HL-60 (cell line): Measurements from ENCODE around the gene KIAA1755.

ENCODE experiments used
- DNase-seq, 2 experiments: peaks; one replicate each; pipeline ENCODE4 v3.0.0-alpha.2; 2010 to 2020; ENCODE audit warnings: low read depth in 1 of 2, low spot score in 1 of 2
- H3K27ac ChIP-seq: fragments of 250-450 bp; sonication (Bioruptor Pico); replicated peaks from 2 replicates; pipeline ENCODE4 v1.5.1; 2020; ENCODE audit warnings: mild to moderate bottlenecking, moderate library complexity
- H3K27me3 ChIP-seq: fragments of 250-450 bp; sonication (Bioruptor Pico); 2 replicates; pipeline ENCODE4 v1.5.1; 2021; ENCODE audit warnings: mild to moderate bottlenecking, moderate library complexity; ENCODE audit not compliant: insufficient read depth, poor library complexity, severe bottlenecking
- H3K4me3 ChIP-seq: replicated peaks from 2 replicates; pipeline ENCODE4 v1.5.1; 2011; ENCODE audit warnings: mild to moderate bottlenecking, control low read depth, low read length; ENCODE audit not compliant: insufficient read depth
- GABPA ChIP-seq: IDR thresholded peaks from 2 replicates; pipeline ENCODE4 v1.6.1; 2012; ENCODE audit warnings: low read depth
- POLR2AphosphoS5 ChIP-seq: IDR thresholded peaks from 2 replicates; pipeline ENCODE4 v1.6.1; 2012; ENCODE audit warnings: low read depth
- REST ChIP-seq: IDR thresholded peaks from 2 replicates; pipeline ENCODE4 v1.6.1; 2012; ENCODE audit warnings: low read depth; ENCODE audit not compliant: insufficient replicate concordance
- SPI1 ChIP-seq: IDR thresholded peaks from 2 replicates; pipeline ENCODE4 v1.6.1; 2012; ENCODE audit warnings: low read depth, mild to moderate bottlenecking, borderline replicate concordance
- TF ChIP-seq, protein P1 (sequence below): IDR thresholded peaks from one replicate; pipeline ENCODE4 v1.5.1; 2011; ENCODE audit warnings: low read length, control low read depth, inconsistent platforms; ENCODE audit not compliant: insufficient read depth

The KIAA1755 gene

DNA sequence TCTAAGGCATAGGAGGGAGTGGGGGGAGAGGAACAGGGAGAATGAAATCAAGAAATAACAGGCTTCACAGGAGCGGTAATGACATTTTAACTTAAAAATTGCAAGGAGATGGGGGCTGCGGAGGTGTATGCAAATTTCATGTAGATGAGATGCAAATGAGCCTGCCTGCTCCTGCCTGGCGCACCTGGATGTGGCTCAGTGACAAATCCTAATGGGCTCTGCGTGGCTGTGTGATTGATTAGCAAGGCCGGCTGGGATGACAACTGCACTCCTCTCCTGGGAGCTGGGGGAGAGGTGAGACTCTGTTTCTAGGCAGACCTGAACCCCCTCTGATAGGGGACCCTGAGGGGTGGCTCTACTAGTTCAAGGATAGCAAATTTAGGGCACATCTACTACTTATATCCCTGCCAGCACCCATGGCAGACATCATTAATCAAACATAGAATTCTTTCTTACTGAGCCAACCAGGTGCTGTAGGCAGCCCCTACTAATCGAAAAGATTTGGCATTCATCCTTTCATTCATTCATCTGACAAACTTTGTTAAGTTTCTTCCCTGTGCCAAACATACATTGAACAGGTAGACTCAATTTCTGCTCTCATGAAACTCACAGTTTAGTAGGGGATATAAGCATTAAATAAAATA, 57.1 kb downstream of the KIAA1755 start:
- H3K27me3 ChIP-seq: no peaks in the 10 kb centered on the region
- TF ChIP-seq SPI1 (no peak), POLR2AphosphoS5 (no peak), REST (no peak), GABPA (no peak)
- TF ChIP-seq, protein P1, sequence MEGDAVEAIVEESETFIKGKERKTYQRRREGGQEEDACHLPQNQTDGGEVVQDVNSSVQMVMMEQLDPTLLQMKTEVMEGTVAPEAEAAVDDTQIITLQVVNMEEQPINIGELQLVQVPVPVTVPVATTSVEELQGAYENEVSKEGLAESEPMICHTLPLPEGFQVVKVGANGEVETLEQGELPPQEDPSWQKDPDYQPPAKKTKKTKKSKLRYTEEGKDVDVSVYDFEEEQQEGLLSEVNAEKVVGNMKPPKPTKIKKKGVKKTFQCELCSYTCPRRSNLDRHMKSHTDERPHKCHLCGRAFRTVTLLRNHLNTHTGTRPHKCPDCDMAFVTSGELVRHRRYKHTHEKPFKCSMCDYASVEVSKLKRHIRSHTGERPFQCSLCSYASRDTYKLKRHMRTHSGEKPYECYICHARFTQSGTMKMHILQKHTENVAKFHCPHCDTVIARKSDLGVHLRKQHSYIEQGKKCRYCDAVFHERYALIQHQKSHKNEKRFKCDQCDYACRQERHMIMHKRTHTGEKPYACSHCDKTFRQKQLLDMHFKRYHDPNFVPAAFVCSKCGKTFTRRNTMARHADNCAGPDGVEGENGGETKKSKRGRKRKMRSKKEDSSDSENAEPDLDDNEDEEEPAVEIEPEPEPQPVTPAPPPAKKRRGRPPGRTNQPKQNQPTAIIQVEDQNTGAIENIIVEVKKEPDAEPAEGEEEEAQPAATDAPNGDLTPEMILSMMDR: no peak
- no peak overlapping the region for H3K27ac ChIP-seq
- no peak overlapping the region for H3K4me3 ChIP-seq
- DNase-seq: no peak

DNA sequence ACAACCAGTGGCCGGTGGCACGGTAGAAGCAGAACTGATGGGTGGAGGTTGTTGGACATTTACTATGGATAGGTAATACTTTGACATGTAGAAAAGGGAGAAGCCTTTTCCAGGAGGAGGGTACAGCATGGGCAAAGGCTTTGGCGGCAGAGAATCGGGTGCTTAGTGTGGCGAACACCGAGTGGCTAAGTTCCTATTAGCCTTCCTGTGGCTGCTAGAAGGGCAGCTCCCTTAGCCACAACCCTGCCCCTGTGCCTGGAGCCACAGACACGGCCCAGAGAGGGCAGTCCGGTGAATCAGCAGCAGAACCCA, 57.6 kb downstream of the KIAA1755 start:
- no peak for DNase-seq
- Histone ChIP-seq H3K4me3 (no peak overlapping the region), H3K27me3 (no peaks in the 10 kb centered on the region), H3K27ac (no peak overlapping the region)
- TF ChIP-seq, protein P1: no peak
- no peak for TF ChIP-seq POLR2AphosphoS5
- no peak for TF ChIP-seq GABPA
- TF ChIP-seq SPI1: no peak
- TF ChIP-seq REST: no peak

DNA sequence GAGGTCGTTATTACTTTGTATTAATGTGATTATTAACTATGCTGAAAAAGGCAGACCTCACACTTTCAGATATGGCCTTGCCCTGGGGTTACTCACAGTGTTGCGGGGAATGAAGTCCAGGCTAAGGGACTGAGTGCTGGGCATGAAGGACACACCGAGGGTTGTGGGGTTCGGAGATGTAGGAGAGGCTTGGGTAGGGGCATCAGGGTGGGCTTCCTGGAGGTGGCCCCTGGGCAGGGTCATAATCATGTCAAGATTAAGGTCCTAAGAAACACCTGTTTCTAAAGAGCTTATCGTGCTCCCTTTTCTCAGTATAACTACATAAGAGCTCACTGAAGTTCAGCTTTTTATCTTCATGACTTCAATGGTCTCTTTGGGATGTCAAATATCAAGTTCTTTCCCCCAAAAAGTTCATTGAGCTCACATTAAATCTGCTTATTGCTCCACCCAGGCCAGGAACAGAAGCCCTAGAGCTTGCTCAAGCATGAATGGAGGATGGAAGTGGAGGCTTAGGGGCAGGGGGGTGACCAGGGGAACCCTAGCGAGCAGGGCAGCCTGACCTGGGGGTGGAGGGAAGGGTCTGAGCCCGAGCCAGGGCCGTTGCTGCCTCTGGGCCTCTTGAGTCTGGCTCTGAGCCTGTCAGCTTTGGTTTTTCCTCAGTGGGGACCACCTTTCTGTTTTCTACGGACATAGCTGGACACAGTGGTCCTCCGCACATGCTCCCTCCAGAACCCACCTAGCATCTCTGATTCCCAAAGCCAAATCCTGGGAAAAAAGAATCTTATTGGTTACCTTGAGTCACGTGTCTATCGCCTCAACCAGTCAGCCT, 58.2 kb downstream of the KIAA1755 start:
- no peak for DNase-seq
- no peaks in the 10 kb centered on the region for H3K27me3 ChIP-seq
- H3K4me3 ChIP-seq: no peak overlapping the region
- H3K27ac ChIP-seq: no peak overlapping the region
- TF ChIP-seq POLR2AphosphoS5: no peak
- TF ChIP-seq, protein P1: no peak
